Activated CD8-positive, alpha-beta T cell treated with anti-CD3 and anti-CD28 coated beads for 36 hours (primary cell): ENCODE measurements around the gene DNAH1. TPM values are rescaled to one million over a fixed set of nuclear protein-coding genes. Genes with fewer than 3 reads are reported as not detected.
A peak's percentile ranks its signal among the peaks of the same experiment; 100 is the strongest.

Experiments
- ATAC-seq: fragments of 200-7000 bp; cut with Tn5 transposase; one replicate; pipeline ENCODE4 v1.10.0; 2021; ENCODE audit warnings: mild to moderate bottlenecking, moderate library complexity
- CTCF ChIA-PET: fragments of 350-600 bp; sonication (Branson Sonifier 250); formaldehyde crosslinking; loops from one replicate; lab custom pipeline; 2021; ENCODE audit warnings: antibody characterized with exemption; lab: Charles Lee
- POLR2A ChIA-PET: fragments of 350-600 bp; sonication (Branson Sonifier 250); formaldehyde crosslinking; loops from one replicate; lab custom pipeline; 2021; ENCODE audit warnings: antibody characterized with exemption; lab: Charles Lee
- DNase-seq: peaks from one replicate; pipeline ENCODE4 v3.0.0-alpha.2; 2020
- H3K27ac Mint-ChIP-seq: one replicate; pipeline ENCODE4 v1.8.0; 2021; ENCODE audit warnings: mild to moderate bottlenecking, mixed read lengths
- H3K27me3 Mint-ChIP-seq: one replicate; pipeline ENCODE4 v1.8.0; 2021; ENCODE audit warnings: mixed read lengths
- H3K36me3 Mint-ChIP-seq: one replicate; pipeline ENCODE4 v1.8.0; 2021; ENCODE audit warnings: low read depth, mixed read lengths
- H3K4me1 Mint-ChIP-seq: one replicate; pipeline ENCODE4 v1.8.0; 2021; ENCODE audit warnings: low read depth, mixed read lengths
- H3K4me3 Mint-ChIP-seq: one replicate; pipeline ENCODE4 v1.8.0; 2021; ENCODE audit warnings: mild to moderate bottlenecking, moderate library complexity, mixed read lengths
- H3K9me3 Mint-ChIP-seq: one replicate; pipeline ENCODE4 v1.8.0; 2021; ENCODE audit warnings: mixed read lengths
- CTCF ChIP-seq: fragments of 200-600 bp; IDR thresholded peaks from one replicate; pipeline ENCODE4 v1.8.0; 2022; ENCODE audit warnings: antibody characterized with exemption, mild to moderate bottlenecking
- intact Hi-C: fragments of 100-400 bp; cut with micrococcal nuclease; formaldehyde crosslinking; loops from one replicate; pipeline ENCODE4 v1.10.0; 2022
- total RNA-seq, 2 experiments: library from RNA; stranded (reverse); gene quantifications; one replicate each; pipeline ENCODE4 v1.2.3, GENCODE V29; 2021

The DNAH1 gene
- total RNA-seq, 2 experiments from 2014 or later = 9.2 to 10.2 TPM

GRCh38 chr3:52374173-52374572 is 58.1 kb downstream of the DNAH1 start:
- H3K27me3 Mint-ChIP-seq = no peaks in the 10 kb centered on the region
- intact Hi-C loops = no loop called here
- H3K27ac Mint-ChIP-seq = no peak overlapping the region
- DNase-seq (peak; percentile 14), ATAC-seq (no peak)
- no peaks in the 10 kb centered on the region for H3K9me3 Mint-ChIP-seq
- CTCF ChIA-PET = interaction anchor here (1.3 to 1.8 kb wide), 5 partner anchors 11 to 153 kb away, joined by 3 to 4 read pairs (median 4); no protein-coding TSS in a partner anchor
- H3K36me3 Mint-ChIP-seq = no peaks in the 10 kb centered on the region
- no peak for TF ChIP-seq CTCF
- H3K4me3 Mint-ChIP-seq = no peak overlapping the region
- POLR2A ChIA-PET = interaction anchor here (0.9 kb wide), 1 partner anchor 58 kb away, joined by 3 read pairs; no protein-coding TSS in a partner anchor
- H3K4me1 Mint-ChIP-seq = peaks cover 11% of the 10 kb centered on the region

- Mint-ChIP-seq H3K27me3 (no peaks in the 10 kb centered on the region), H3K4me3 (no peak overlapping the region), H3K27ac (no peak overlapping the region), H3K9me3 (no peaks in the 10 kb centered on the region), H3K36me3 (no peaks in the 10 kb centered on the region), H3K4me1 (no peaks in the 10 kb centered on the region)
- ATAC-seq (no peak), DNase-seq (no peak)
- no peak for TF ChIP-seq CTCF
- intact Hi-C loops = no loop called here
- POLR2A ChIA-PET = interaction anchor here (1.5 kb wide), 1 partner anchor 15 kb away, joined by 3 read pairs; no protein-coding TSS in a partner anchor
- CTCF ChIA-PET = interaction anchor here (1.3 to 2.1 kb wide), 3 partner anchors 33 to 159 kb away, joined by 4 to 8 read pairs (median 7); no protein-coding TSS in a partner anchor
Measured at GRCh38 chr3:52379610-52380009, 63.5 kb downstream of the DNAH1 start.

GRCh38 chr3:52380023-52380422 is 63.9 kb downstream of the DNAH1 start:
- intact Hi-C loops = no loop called here
- no peak overlapping the region for H3K27ac Mint-ChIP-seq
- H3K4me1 Mint-ChIP-seq = no peaks in the 10 kb centered on the region
- H3K9me3 Mint-ChIP-seq = no peaks in the 10 kb centered on the region
- no peaks in the 10 kb centered on the region for H3K36me3 Mint-ChIP-seq
- no peak overlapping the region for H3K4me3 Mint-ChIP-seq
- ChIA-PET POLR2A (interaction anchor here (1.5 kb wide), 1 partner anchor 15 kb away, joined by 3 read pairs; no protein-coding TSS in a partner anchor), CTCF (interaction anchor here (1.1 to 2.1 kb wide), 5 partner anchors 9 to 163 kb away, joined by 3 to 8 read pairs (median 4); no protein-coding TSS in a partner anchor)
- H3K27me3 Mint-ChIP-seq = no peaks in the 10 kb centered on the region
- no peak for DNase-seq
- no peak for TF ChIP-seq CTCF
- no peak for ATAC-seq

GRCh38 chr3:52381623-52382022 is 65.5 kb downstream of the DNAH1 start:
- Mint-ChIP-seq H3K4me1 (no peaks in the 10 kb centered on the region), H3K36me3 (no peaks in the 10 kb centered on the region), H3K27ac (no peak overlapping the region), H3K4me3 (no peak overlapping the region), H3K9me3 (no peaks in the 10 kb centered on the region), H3K27me3 (no peaks in the 10 kb centered on the region)
- intact Hi-C loops = no loop called here
- ChIA-PET CTCF (no interaction called here), POLR2A (interaction anchor here (1.6 kb wide), 1 partner anchor 25 kb away, joined by 4 read pairs; no protein-coding TSS in a partner anchor)
- no peak for DNase-seq
- no peak for ATAC-seq
- no peak for TF ChIP-seq CTCF

GRCh38 chr3:52383446-52383845 is 67.3 kb downstream of the DNAH1 start:
- no peaks in the 10 kb centered on the region for H3K36me3 Mint-ChIP-seq
- TF ChIP-seq CTCF = no peak
- no peak overlapping the region for H3K4me3 Mint-ChIP-seq
- DNase-seq (no peak), ATAC-seq (no peak)
- H3K27ac Mint-ChIP-seq = no peak overlapping the region
- POLR2A ChIA-PET = interaction anchor here (1.6 kb wide), 1 partner anchor 24 kb away, joined by 4 read pairs; no protein-coding TSS in a partner anchor
- intact Hi-C loops = no loop called here
- no peaks in the 10 kb centered on the region for H3K27me3 Mint-ChIP-seq
- CTCF ChIA-PET = interaction anchor here (1.3 to 2.7 kb wide), 3 partner anchors 20 to 162 kb away, joined by 3 to 14 read pairs (median 6); no protein-coding TSS in a partner anchor
- no peaks in the 10 kb centered on the region for H3K4me1 Mint-ChIP-seq
- no peaks in the 10 kb centered on the region for H3K9me3 Mint-ChIP-seq
